Measurements from ENCODE around the gene AP3S1.

- TF ChIP-seq CTCF (IDR thresholded peaks at IDR 0.05) = peak in 1 of 4 donors; percentile 4
- TF ChIP-seq POLR2A (IDR thresholded peaks at IDR 0.05) = peak; percentile 92
These were observed at the start of gene AP3S1, which contains the start of gene ATG12 for GRCh38 chr5:115841382-115842088.

Measured in right lobe of liver (tissue), 4 donors.